Small intestine (tissue), 7 donors: ENCODE results near the gene GPR4. TPM values are rescaled to one million over a fixed set of nuclear protein-coding genes. Genes with fewer than 3 reads are reported as not detected.

Experiments
- DNase-seq, 2 donors: peaks; one replicate each; pipeline versions ENCODE4 v3.0.0 to v3.0.0-alpha.2; 2013
- FAIRE-seq: peaks from 2 replicates; lab custom pipeline; 2012; peaks lifted over from hg19 to GRCh38; lab: Jason Lieb, UNC
- H3K27ac ChIP-seq, 3 donors: one replicate each; pipeline ENCODE4 v1.5.1; 2013; ENCODE audit warnings: low read length in 2 of 3, mild to moderate bottlenecking in 2 of 3, control low read depth in 1 of 3, inconsistent platforms in 1 of 3, low read depth in 1 of 3, moderate library complexity in 1 of 3
- H3K27me3 ChIP-seq, 3 donors: one replicate each; pipeline ENCODE4 v1.6.1; 2013; ENCODE audit warnings: low read length in 3 of 3, inconsistent platforms in 1 of 3; ENCODE audit not compliant: control insufficient read depth in 3 of 3, insufficient read depth in 3 of 3
- H3K36me3 ChIP-seq, 3 donors: one replicate each; pipeline ENCODE4 v1.6.1; 2013; ENCODE audit warnings: low read length in 3 of 3, inconsistent platforms in 1 of 3, low read depth in 1 of 3, mild to moderate bottlenecking in 1 of 3, moderate library complexity in 1 of 3; ENCODE audit not compliant: control insufficient read depth in 3 of 3, insufficient read depth in 2 of 3
- H3K4me1 ChIP-seq, 3 donors: one replicate each; pipeline ENCODE4 v1.6.1; 2013; ENCODE audit warnings: low read length in 2 of 3, inconsistent platforms in 1 of 3, low read depth in 1 of 3, mild to moderate bottlenecking in 1 of 3, moderate library complexity in 1 of 3; ENCODE audit not compliant: control insufficient read depth in 3 of 3, insufficient read depth in 2 of 3
- H3K4me3 ChIP-seq, 3 donors: one replicate each; pipeline ENCODE4 v1.5.1; 2013; ENCODE audit warnings: low read length in 3 of 3, control low read depth in 1 of 3, inconsistent platforms in 1 of 3, low read depth in 1 of 3, mild to moderate bottlenecking in 1 of 3, moderate library complexity in 1 of 3
- H3K9me3 ChIP-seq, 2 donors: one replicate each; pipeline ENCODE4 v1.6.1; 2013; ENCODE audit warnings: low read depth in 1 of 2, low read length in 1 of 2; ENCODE audit not compliant: control insufficient read depth in 2 of 2, insufficient read depth in 1 of 2
- WGBS, 3 donors: extraction: QIAGEN DNeasy Blood & Tissue Kit; methylation state at CpG; one replicate each; pipeline ENCODE4 v1.1.7; 2013; 5-methylcytosine and 5-hydroxymethylcytosine counted together
- polyA plus RNA-seq, 4 donors: library from polyadenylated mRNA; stranded (reverse) in 3 of 4; unstranded in 1 of 4; fragments of 200-250 nt in 3 of 4; fragments of 120-200 nt in 1 of 4; gene quantifications; one replicate each; pipeline versions ENCODE4 v1.2.1 to v1.2.3, GENCODE V29; 2013
- donor health status: healthy with polysubstance abuse.
- donor health status: control.
- donor health status: control.
- donor health status: Bipolar disorder and iron deficiency.
- donor health status: healthy.

The GPR4 gene
- polyA plus RNA-seq, 4 donors = 0.22 to 3.8 (median 0.51) TPM

- Histone ChIP-seq H3K27ac (peak overlapping the region in 2 of 3 donors; percentile 41 to 64), H3K4me1 (peaks cover 0 to 16% (median 1%) of the 10 kb centered on the region in 3 donors), H3K4me3 (no peak overlapping the region), H3K27me3 (no peaks in the 10 kb centered on the region), H3K9me3 (no peaks in the 10 kb centered on the region), H3K36me3 (peaks cover under 1 to 23% (median 2%) of the 10 kb centered on the region in 3 donors)
- 37 to 43% (median 40%) methylated on average over 11 of the region's 11 CpGs for WGBS, 3 donors
- FAIRE-seq = no peak
- DNase-seq = peak; percentile 31 to 69
Measured at GRCh38 chr19:45577111-45577905, 24.7 kb downstream of the GPR4 start.

GRCh38 chr19:45576682-45577081 lies 25.3 kb downstream of the GPR4 start:
- Histone ChIP-seq H3K4me1 (peaks cover 0 to 16% (median 1%) of the 10 kb centered on the region in 3 donors), H3K27ac (peak overlapping the region in 2 of 3 donors; percentile 14 to 64), H3K9me3 (no peaks in the 10 kb centered on the region), H3K36me3 (peaks cover 0 to 17% (median 0%) of the 10 kb centered on the region in 3 donors), H3K27me3 (no peaks in the 10 kb centered on the region), H3K4me3 (no peak overlapping the region)
- WGBS, 3 donors = 58 to 92% (median 92%) methylated on average over 3 of the region's 3 CpGs
- FAIRE-seq = no peak
- no peak for DNase-seq

- Histone ChIP-seq H3K4me1 (peaks cover 0 to 16% (median 1%) of the 10 kb centered on the region in 3 donors), H3K27me3 (no peaks in the 10 kb centered on the region), H3K9me3 (no peaks in the 10 kb centered on the region), H3K36me3 (peaks cover 0 to 11% (median 0%) of the 10 kb centered on the region in 3 donors), H3K4me3 (no peak overlapping the region), H3K27ac (peak overlapping the region in 1 of 3 donors; percentile 61)
- FAIRE-seq = no peak
- no peak for DNase-seq
- WGBS, 3 donors = 80 to 85% (median 82%) methylated on average over 5 of the region's 5 CpGs
Measured at GRCh38 chr19:45575216-45575615, 26.8 kb downstream of the GPR4 start.

- WGBS, 3 donors = 73 to 90% (median 85%) methylated on average over 4 of the region's 4 CpGs
- Histone ChIP-seq H3K36me3 (peaks cover 0 to 14% (median 0%) of the 10 kb centered on the region in 3 donors), H3K4me3 (no peak overlapping the region), H3K27ac (peak overlapping the region in 1 of 3 donors; percentile 45), H3K4me1 (peaks cover 0 to 16% (median 3%) of the 10 kb centered on the region in 3 donors), H3K9me3 (no peaks in the 10 kb centered on the region), H3K27me3 (no peaks in the 10 kb centered on the region)
- DNase-seq (no peak), FAIRE-seq (no peak)
Measured at GRCh38 chr19:45574526-45574925, 27.5 kb downstream of the GPR4 start.

- no peak overlapping the region for H3K4me3 ChIP-seq
- 84 to 88% (median 86%) methylated on average over 8 of the region's 8 CpGs for WGBS, 3 donors
- H3K36me3 ChIP-seq = peaks cover 0 to 19% (median 0%) of the 10 kb centered on the region in 3 donors
- no peak for DNase-seq
- H3K27ac ChIP-seq = no peak overlapping the region
- no peaks in the 10 kb centered on the region for H3K27me3 ChIP-seq
- FAIRE-seq = no peak
- peaks cover 0 to 4% (median 3%) of the 10 kb centered on the region in 3 donors for H3K4me1 ChIP-seq
- no peaks in the 10 kb centered on the region for H3K9me3 ChIP-seq
Measured at GRCh38 chr19:45571457-45572220, 30.4 kb downstream of the GPR4 start.

- DNase-seq (peak; percentile 51 to 59), FAIRE-seq (no peak)
Measured at GRCh38 chr19:45569619-45570421, 32.2 kb downstream of the GPR4 start.

GRCh38 chr19:45568732-45569131 lies 33.3 kb downstream of the GPR4 start:
- Histone ChIP-seq H3K27ac (peak overlapping the region in 2 of 3 donors; percentile 50 to 71), H3K9me3 (no peaks in the 10 kb centered on the region), H3K4me3 (no peak overlapping the region), H3K4me1 (peaks cover 0 to 3% (median 1%) of the 10 kb centered on the region in 3 donors), H3K27me3 (no peaks in the 10 kb centered on the region), H3K36me3 (peaks cover 0 to 13% (median 0%) of the 10 kb centered on the region in 3 donors)
- FAIRE-seq (no peak), DNase-seq (peak in 1 of 2 donors; percentile 78)
- 70 to 75% (median 71%) methylated on average over 3 of the region's 3 CpGs for WGBS, 3 donors

More at GRCh38 chr19:45569619-45570421, 32.2 kb downstream of the GPR4 start:
- Histone ChIP-seq H3K27ac (peak overlapping the region in 1 of 3 donors; percentile 27), H3K9me3 (no peaks in the 10 kb centered on the region), H3K4me1 (peaks cover 0 to 1% (median 0%) of the 10 kb centered on the region in 3 donors), H3K36me3 (peaks cover 0 to 18% (median 0%) of the 10 kb centered on the region in 3 donors), H3K4me3 (no peak overlapping the region), H3K27me3 (no peaks in the 10 kb centered on the region)
- 70 to 83% (median 76%) methylated on average over 15 of the region's 15 CpGs for WGBS, 3 donors
